Stimulated activated CD4-positive, alpha-beta T cell treated with anti-CD3 and anti-CD28 coated beads, Interleukin-4, amount 100 ng/mL, for 4 hours (primary cell): ENCODE results near the gene SFXN3.

Experiments
- DNase-seq, 2 experiments: peaks; one replicate each; pipeline ENCODE4 v3.0.0-alpha.2; 2020

SFXN3 gene, protein sequence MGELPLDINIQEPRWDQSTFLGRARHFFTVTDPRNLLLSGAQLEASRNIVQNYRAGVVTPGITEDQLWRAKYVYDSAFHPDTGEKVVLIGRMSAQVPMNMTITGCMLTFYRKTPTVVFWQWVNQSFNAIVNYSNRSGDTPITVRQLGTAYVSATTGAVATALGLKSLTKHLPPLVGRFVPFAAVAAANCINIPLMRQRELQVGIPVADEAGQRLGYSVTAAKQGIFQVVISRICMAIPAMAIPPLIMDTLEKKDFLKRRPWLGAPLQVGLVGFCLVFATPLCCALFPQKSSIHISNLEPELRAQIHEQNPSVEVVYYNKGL

DNA sequence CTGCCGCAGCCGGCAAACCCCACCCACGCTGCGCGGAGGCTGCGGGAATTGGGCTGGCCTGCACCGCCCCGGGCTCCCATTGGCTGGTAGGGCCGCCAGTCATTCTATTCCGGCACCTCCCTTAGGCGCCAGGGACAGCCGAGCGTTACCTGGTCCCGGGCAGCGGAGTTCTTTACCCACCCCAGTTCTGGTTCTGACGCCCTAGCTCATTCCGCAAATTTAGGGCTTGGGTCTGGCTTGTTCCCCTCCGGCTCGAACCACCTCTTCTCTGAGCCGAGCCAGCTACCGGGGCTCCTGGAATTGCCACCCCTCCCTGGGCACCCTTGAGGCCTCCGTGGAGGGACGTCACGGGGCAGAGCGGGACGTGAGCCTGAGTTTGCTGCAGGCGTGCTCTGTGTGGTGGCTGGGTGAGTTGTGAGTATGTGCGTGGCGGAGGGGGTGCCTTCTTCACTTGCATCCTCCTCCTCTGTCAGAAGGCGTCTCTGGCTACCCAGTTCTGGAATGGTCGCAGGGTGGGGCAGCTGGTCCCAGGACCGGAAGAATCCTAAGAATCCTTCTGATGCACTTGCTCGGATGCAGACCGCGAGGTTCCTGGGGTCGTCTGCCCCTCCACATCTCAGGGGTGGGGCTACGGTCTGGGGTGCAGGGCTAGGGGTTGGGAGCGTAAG, at the start of gene SFXN3, which contains the start of gene PDZD7:
Gene SFXN3 (plus strand): TSS at position 107 of the 668 bp plus-strand sequence. CDS start 3,461 bp downstream, outside the sequence.
Gene PDZD7 (minus strand): TSS at position 2 of the 668 bp plus-strand sequence. CDS start 910 bp downstream, outside the sequence.
- peak; percentile 95 to 99 for DNase-seq

DNA sequence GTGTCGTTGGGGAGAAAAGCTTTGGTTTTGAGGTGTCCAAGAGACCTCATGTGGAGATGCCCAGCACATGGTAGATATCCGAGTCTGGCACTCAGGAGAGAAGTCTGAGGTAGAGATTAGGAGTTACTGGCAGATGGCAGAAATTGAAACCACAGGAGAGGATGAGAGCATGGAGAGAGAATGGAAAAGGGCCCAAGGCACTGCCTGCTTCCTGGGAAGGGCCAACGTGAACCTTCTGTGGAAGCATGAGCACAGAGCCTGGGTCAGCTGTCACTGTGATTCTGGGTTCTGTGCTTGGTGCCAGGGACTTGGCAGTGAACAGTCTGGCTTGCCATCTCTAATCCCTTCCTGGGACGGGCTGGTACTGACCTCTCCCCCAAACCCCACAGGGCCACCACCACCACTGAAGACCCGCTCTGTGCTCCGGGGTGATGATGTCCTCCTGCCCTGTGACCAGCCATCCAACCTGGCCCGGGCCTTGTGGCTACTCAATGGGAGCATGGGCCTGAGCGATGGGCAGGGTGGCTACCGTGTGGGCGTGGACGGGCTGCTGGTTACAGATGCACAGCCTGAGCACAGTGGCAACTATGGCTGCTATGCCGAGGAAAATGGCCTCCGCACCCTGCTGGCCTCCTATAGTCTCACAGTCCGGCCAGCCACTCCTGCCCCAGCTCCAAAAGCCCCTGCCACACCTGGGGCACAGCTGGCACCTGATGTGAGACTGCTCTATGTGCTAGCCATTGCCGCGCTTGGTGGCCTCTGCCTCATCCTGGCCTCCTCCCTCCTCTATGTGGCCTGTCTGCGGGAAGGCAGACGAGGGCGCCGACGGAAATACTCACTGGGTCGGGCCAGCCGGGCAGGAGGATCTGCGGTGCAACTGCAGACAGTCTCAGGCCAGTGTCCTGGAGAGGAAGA, 47.9 kb upstream of the SFXN3 start:
- DNase-seq = no peak

DNA sequence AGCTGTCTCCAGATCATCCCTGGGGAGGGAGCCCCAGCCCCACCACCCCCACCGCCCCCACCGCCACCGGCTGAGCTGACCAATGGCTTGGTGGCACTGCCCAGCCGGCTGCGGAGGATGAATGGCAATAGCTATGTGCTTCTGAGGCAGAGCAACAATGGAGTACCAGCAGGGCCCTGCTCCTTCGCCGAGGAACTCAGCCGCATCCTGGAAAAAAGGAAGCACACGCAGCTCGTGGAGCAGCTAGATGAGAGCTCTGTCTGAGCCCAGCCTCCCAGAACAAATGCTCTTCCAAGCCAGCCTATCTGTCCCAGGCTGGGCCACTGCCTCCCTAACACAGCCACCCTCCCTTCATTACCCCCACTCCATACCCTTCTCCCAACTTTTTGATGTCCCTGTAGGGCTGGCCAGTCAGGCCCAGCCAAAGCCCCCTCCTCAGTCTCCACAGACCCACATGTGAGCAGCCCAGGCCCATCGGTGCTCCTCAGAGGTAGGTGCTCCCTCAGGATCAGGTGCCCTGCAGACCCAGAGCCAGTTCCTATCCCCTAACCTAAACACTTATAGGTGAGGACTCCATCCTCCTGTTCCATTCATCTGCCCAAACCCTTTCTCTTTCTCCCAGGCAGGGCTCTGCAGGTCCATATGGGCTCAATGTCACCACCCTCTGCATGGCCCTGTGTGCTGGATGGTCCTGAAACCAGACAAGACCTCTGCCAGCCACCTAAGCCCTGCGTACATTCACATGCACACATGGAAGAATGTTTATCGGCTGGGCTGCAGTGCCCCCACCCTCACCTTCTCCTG, 47.0 kb upstream of the SFXN3 start:
- DNase-seq = no peak

DNA sequence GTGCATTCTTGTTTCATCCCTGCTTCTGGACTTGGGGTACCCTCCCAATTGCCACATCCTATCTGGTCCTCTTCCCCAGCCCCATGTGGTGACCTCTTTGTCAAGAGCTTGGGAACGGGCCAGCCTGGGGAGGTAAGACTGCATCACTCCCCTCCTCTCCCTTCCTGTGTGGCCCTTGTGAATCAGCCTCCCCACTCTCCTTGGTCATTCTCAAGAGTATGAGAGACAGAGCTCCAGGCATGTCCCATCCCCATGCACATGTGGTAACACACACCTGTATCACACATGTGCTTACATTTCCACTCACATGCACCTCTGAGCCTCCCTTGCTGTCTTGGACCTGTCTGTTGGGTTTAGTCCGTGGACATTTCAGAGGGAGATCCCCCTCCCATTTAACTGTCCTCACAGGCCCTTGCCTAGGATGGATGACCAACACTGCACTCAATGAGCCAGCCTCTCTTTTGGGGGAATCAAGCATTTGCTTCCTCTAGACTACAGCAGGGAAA, 46.3 kb upstream of the SFXN3 start:
- DNase-seq = no peak

DNA sequence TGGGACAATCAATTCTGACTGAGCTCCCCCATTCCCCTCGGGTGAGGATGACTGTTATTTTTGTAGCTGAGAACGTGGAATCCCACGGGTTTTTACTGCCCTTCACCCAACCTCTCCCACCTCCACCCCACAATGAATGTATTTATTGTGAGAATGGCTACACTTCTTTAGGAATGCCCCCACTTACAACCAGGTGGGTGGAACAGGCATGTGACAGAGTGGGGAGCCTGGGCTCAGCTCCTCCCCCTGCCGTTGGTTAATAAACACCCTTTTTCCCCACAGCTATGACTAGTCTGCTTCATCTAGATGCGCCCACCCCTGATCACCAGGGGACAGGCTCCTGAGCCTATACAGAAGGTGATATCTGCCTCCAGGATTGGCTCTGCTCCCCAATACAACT, 45.7 kb upstream of the SFXN3 start:
- DNase-seq = no peak

DNA sequence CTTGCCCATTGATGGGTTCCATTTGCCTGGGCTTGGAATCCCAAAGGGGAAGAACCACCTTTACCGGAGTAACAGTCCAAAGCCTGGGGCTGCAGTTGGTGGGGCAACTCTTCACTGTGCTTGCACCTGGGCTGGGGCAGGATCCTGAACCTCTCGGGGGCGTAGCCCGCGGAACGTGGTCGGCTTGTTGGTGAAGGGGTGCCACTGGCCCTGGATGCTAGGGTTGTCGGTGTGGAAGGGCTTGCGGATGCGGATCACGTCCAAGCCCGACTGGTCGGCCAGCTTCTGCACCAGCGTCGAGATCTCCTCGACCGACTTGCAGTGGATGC, 44.4 kb upstream of the SFXN3 start:
- no peak for DNase-seq

DNA sequence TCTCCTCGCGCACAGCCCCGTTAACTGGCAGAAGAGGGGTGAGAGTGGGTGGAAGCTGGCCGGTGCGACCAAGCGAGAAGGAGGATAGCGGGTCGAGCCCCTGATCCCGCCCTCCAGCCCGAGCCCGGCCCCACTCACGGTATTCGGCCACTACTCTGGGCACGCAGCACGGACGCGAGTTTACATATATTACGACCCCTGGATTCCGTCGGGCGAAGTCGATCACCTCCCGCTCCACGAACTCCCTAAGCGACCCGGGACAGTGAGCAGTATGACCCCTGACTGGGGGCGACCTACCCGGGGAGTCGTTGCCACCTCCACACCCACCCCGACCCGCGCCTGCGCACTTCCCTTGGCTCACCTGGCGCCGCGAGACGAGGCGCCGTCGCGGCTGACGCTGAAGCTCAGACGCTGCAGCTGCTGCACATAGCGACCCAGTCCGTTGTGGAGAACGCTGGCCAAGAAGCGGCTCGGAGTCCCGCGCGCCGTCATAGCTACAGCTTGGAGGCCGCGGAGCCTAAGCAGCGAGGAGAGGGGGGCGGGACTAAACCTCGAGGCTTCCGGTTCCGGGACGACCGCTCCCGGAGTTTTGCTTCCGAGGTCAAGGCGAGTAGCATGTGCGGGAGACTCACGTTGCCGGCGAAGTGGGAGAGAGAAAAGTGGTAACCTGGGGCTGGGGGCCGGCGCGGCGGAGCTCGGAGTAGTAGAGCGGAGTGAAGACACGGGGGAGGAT, 43.9 kb upstream of the SFXN3 start, which contains the start of the genes MRPL43 and TWNK:
Gene MRPL43 (minus strand): TSS at position 546 of the 733 bp plus-strand sequence. CDS start 54 bp downstream, at position 492.
Gene TWNK (plus strand): TSS at position 592 of the 733 bp plus-strand sequence. CDS start 668 bp downstream, outside the sequence.
- peak; percentile 81 to 83 for DNase-seq

DNA sequence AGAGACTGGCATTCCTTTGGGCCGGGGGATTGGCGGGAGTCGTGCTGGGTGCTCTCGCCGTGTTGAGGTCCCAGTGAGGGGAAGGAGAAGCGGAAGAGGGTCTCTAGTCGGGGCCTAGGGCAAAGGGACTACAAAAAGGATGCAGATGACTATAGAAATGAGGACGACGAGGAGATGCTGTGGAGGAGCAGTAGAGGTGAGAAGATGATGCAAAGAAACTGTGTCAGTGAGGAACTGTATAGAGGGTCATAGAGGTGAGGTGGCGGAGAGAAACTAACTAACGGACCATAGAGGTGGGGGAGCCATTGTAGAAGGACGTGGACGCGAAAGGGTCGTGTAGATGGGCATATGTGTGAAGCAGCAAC, 43.4 kb upstream of the SFXN3 start:
- DNase-seq = no peak

DNA sequence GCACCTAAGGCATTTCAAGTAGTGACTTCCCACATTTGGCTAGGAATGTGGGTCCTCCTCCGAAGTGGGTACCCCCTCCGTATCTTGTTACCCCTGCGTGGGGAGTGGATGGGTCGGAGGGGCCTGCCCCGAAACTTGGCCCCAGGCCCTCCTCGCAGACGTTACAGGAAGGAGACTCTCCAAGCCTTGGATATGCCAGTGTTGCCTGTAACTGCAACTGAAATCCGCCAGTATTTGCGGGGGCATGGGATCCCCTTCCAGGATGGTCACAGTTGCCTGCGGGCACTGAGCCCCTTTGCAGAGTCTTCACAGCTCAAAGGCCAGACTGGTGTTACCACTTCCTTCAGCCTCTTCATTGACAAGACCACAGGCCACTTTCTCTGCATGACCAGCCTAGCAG, 42.9 kb upstream of the SFXN3 start:
- DNase-seq = no peak

DNA sequence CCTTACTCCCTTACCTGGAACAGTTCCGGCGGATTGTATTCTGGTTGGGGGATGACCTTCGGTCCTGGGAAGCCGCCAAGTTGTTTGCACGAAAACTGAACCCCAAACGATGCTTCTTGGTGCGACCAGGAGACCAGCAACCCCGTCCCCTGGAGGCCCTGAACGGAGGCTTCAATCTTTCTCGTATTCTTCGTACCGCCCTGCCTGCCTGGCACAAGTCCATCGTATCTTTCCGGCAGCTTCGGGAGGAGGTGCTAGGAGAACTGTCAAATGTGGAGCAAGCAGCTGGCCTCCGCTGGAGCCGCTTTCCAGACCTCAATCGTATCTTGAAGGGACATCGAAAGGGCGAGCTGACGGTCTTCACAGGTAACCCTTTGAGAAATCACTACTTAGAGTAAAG, 41.9 kb upstream of the SFXN3 start:
- DNase-seq = no peak

DNA sequence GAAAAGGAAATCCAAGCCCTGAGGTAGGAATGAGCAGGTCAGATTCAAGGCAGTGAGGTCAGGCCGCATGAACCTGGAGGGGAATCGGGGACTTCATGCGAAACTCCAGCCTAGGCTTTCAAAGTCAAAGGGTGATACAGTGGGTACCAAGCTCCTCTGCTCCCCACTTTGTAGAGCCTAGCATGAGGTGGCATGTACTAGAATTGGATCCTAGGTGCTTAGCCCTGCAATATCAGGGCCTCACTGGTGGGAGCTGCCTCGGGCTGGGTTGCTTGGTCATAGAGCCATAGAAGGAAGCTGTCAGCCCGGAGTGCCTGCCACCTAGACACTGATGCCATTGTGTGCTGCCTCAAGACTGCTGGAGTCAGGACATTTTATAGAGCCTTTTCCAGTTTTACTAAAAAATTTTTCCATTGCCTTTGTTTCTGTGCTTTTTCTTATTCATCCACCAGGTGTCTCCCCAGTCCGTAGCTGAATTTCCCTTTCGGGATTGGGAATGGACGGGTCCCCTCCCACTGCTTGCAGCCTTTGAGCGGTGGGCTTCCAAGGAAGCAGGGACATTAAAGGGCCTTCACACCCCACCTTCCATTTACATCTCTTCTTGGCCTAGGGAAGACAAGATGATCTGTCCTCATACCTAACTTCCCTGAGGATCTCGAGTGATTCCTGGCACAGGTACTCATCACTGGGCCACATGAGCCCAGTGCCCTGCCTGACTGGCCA, 36.9 kb upstream of the SFXN3 start:
- no peak for DNase-seq

DNA sequence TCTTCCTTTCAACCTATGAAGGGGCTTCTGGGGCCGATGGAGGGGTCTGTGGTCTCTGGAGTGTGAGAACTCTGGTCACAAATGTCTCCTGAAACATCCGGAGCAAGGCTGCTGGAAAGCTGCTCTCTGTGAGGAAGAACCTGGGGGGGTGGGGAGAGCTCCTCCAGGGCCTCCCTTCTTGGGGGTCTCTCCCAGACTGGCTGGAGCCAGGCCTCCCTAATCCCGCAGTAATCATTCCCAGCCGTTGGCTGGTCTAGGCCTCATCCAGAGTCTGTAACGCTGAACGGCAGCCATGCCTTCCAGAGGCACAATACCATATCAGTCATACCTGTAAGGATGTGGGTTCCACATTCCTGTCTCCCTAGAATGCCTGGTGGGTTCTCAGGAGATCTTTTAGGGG, 35.9 kb upstream of the SFXN3 start:
- no peak for DNase-seq

DNA sequence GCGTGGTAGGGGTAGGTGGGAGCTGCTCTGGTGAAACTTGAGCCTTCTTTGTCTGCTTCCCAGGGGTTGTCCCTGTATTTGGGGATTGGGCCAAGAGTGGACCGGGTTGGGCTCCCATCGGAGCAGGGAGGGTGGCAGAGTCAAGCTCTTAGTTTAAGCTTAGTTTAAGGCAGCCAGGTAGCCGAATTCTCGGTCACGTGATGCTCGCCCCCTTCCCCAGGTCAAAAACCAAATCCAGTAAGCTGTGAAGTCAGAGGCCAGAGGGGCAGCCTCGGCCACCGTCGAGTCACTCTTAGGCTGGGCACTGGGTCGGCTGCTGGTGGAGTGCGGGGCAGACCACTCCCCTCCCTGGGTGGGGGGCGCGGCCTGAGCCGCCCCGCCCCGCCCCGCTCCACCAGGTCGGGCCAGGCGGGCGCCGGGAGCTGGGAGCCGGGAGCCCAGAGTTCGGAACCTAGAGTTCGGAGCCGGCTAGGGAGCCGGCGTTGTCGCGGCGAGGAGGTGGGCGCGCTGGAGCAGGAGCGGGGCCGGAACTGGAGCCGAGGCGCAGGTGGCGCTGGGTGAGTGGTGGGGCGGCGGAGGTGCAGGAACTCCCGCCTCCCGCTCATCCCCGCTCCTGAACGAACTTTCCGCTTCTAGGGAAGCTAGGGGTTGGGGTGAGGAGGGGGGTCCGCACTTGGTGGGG, 34.2 kb upstream of the SFXN3 start:
- DNase-seq = peak; percentile 19 to 44

DNA sequence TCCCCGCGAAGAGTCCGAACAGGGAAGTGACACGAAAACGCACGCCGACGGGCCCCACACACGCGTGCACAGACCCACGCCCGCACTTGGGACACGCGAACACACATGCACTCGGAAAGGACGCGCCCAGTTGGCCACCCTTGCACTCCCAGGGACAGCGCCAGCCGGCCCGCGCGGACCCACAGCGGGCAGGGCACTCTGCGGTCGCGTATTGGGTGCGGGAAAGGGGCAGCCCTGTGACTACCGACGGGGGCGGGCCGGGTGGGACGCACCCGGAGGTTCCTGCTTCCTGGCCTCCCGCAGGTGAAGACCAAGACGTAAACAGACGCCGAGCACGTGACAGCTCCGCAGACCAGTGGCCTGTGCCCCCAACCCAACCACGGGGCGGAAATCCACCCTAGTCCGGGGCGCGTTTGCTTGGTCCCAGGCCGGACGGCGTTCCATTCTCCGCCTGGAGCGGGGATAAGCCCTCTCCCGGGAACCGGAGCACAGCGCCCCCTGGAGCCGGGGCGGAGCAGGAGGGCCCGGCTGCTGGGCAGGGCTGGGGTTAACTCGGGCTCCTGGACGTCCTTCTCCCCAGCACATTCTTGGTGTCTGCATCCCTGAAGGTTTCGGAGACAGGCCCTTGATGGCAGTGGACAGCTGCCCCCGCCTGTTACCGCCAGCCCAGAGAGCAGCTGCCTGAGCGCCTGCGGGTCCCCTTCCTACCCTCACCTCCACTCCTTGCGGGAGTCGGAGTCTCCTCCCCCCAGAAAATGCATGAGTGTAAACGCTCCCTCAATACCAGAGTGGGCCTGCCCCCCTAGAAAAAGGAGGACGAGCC, 33.5 kb upstream of the SFXN3 start:
- DNase-seq = peak; percentile 55 to 71

DNA sequence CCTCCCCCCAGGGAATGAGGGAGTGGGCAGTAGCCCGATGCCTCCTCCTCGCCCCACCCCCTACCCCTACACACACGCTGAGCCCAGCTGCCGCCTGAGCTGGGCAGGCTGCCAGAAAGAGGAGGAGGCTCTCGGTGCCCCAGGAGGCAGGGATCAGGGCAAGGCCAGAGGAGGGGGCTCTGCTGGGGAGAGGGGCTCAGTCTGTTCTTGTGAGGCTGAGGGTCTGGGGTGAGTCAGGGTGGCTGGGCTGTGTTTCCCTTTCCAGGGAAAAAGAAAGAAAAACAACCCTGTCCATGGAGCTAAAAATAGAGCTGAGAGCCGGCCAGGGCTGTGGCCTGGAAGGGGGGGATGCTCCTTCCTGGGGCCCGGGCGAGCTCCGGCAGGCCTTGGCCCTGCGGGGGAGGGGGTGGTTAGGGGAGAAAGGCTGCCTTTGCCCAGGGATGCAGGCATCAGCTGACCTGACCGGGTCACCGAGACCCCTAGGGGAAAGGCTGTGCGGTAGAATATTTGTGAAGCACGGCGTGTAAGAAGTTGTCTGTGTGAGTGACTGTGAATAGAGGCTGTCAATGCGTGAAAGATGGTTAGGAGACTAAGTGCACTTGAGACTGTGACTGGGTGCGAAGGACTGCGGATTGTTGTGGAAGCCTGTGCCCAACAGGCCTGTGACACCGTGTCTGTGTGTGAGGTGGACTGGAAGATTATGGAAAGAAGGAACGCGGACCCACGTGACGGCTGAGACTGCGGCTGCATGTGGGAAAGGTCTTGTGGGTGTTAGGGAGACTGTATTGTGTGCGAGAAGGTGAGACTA, 32.6 kb upstream of the SFXN3 start:
- peak; percentile 58 to 66 for DNase-seq

DNA sequence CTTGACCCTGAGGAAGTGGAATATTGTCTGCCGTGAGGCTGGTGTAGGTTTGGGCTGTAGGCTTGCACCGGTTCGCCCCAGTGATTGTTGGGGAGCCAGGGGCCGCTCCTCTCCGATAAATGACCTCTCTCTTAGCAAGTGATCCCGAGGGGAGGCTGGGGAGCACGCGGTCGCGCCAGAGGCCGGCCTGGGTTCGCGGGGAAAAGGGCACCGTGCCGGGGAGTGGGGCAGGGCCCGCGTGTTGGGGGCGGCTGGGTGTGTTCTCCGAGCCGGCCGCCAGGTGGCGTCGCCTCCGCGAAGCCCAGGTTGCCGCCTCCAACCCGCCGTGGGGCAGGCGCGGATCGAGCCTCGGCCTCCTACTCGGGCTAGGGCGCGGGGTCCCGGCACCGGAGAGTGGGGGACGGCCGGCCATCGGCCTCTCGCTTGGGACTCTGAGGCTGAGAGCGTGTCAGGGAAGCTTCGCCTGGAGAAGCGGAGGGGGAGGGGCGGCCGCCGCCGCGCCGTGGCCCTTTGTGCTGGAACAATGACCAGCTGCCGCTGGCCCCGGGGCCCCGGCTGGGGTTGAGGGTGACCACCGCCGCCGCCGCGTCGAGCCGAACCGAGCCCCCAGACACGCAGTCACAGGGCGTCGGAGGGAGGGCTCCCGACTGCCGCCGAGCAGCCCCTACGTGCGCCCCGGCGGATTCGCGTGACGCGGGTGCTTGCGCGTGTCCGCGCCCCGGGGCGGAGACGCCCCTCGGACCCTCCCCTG, 31.9 kb upstream of the SFXN3 start:
- DNase-seq = peak; percentile 70 to 79

DNA sequence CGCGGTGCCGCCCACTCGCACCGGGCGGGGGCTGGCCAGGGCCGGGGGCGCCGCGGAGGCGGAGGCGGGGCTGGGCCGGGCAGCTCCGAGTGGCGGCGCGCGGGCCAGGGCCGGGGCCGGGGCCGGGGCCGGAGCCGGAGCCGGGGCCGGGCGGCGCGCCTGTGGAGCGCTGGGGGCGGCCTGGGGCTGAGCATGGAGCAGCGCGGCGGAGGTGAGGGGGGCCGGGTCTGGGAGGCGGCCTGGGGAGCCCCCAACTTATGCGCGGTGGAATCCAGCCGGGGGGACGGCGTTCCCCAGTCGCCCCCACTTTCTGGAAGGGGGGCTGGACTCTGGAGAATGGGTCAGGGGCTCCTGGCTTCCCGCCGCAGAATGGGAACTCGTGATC, 31.3 kb upstream of the SFXN3 start, which contains the start of gene LZTS2:
Gene LZTS2 (plus strand): TSS at position 67 of the 385 bp plus-strand sequence. CDS start 2,731 bp downstream, outside the sequence.
- DNase-seq = no peak
